COLO668 (cell line): ENCODE measurements around the gene RBBP8NL.

Source experiments
- DNase-seq: peaks from one replicate; lab custom pipeline; 2025; ENCODE audit not compliant: unreplicated experiment; lab: John Stamatoyannopoulos, UW

RBBP8NL gene

DNA sequence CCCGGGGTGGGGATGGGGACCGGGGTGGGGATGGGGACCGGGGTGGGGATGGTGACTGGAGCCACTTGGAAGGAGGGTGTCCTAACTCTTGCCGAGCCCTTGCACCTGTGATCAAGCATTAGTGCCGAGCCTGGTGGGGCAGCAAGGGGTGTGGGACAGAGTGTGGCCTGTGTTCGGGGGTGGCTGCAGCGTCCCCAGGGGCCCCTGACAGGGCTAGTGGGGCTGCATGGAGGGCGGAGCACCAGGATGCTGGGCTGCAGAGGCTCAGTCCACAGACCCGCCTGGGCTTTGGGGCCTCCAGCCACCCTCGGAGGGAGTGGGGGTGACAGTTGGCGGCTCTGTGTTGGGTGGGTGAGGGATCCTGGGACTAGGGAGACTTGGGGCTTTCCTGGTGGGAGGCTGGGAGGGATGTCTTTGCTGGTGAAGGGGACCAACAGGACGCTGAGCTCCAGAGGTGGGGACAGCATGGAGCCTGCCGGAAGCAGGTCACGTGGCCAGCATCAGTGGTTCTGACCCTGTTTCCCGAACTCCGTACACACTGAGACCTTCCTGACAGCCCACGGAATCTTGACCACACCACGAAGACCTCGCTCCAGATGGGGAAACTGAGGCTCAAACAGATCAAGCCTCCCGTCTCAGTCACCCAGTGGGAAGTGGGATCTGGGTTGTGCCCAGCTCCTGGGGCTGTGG, 4.6 kb downstream of the RBBP8NL start:
- DNase-seq = no peak

DNA sequence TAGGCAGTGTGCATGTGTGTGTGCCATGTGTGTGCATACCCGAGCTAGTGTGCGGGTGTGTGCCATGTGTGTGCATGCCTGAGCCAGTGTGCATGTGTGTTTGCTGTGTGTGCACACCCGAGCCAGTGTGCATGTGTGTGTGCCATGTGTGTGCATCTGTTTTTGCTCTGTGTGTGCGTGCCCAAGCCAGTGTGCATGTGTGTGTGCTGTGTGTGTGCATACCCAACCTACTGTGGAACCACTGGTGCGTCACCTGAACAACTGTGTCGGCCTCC, 5.7 kb downstream of the RBBP8NL start:
- no peak for DNase-seq

DNA sequence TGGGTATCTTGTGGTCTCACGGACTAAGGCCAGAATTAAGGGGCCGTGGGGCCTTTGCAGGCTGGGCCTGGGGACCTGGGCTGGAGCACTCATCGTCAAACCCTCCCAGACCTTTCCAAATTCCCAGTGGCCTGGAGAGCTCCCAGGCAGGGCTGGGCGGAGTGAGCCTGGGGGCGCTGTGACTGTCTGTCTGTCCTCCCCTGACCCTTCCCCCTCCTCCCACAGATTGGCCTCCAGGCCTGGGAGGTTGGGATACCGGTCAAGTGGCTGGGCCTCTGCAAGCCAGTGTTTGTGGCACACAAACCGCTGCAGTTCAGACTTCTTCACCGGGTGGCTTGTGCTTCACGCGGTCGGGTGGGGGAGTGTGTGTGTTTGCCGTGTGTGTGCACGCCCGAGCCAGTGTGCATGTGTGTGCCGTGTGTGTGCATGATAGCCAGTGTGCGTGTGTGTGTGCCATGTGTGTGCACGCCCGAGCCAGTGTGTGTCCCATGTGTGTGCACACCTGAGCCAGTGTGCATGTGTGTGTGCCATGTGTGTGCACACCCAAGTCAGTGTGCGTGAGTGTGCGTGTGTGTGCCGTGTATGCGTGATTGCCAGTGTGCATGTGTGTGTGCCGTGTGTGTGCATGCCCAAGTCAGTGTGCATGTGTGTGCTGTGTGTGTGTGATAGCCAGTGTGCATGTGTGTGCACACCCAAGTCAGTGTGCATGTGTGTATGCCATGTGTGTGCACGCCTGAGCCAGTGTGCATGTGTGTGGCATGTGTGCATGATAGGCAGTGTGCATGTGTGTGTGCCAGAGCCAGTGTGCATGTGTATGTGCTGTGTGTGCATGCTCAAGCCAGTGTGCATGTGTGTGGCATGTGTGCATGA, 6.3 kb downstream of the RBBP8NL start:
- no peak for DNase-seq

DNA sequence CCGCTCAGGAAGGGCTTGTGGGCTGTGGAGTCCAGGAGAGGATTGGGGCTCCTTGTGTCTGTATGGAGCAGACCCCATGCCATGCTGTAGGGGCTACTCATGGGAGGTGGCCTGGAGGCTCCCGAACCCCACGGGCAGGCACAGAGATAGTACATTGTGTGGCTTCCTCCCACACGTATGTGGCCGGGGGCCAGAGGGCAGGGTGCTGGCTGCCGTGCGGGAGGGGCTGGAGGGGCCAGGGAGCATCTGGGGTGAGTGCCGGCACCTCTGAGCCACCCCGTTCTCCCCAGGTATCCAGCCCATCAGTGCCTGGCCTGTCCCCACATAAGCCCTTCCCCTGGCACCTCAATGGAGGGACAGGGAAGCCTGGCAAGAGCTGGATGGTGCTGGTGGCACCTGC, 7.6 kb downstream of the RBBP8NL start:
- no peak for DNase-seq

DNA sequence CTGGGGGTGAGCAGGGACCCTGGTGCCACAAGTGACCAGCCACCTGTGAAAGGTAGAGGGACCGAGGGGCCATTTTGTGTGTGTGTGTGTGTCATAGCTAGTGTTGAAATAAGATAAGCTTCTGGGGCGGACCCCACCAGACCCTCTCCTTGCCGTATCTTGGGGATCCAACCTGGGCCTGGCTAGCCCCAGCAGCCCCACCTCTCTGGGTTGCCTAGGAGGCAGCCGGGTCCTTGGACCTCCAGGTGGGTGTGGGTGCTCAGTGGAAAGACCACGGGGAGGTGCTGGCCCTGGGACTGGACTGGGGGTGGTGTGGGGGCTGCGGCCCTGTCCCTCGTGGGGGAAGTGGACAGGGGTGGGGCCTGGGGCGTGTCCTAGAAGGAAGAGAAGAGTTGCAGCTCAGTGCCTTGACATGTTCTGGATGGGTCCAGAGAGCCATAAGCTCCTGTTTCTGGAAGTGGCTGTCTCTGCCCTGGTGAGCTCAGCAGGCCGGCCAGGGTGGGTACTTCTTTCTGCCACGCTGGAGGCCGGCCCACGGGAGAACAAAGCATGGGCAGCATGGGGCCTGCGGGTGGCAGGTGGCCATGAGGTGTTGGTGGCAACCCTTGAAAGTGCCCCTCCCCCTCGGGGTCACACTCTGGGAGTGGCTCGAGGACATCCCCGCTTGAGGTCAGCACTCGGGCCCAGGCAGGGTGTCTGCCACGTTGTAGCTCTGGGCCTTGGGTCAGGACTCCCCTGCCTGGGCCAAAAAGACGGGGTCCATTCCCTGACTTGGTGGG, 8.4 kb downstream of the RBBP8NL start:
- DNase-seq = no peak

DNA sequence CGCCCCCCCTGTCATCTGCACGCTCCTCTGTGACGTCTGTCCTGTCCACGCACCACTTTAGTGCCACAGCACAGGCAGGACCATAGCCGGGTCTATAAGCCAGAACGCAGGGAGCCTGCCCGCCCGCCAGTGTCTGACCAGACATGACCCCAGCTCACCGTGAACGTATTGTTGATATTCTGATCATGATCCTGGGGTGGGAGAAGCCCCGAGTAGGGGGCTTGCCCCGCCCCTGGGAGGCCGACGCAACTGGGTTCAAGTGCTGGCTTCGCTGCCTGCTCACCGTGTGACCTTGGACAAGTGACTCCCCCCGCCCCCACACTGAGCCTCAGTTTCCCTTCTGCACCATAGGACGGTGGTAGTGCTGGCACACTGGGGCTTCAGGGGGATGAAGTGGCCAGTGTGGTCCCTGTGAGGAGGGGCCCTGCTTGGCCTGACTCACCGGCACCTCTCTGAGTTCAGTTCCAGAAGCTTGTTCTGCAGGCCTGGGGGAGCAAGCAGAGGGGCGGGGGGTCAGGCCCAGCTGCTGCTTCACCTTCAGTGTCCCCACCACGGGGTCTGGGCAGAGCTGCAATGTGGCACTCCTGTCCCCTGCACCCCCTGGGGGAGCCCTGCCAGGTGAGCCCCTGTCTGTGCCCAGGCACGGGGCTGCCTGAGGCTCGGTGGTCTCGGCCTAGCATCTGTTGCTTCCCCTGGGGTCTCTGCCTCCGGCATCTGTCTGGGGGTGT, 9.2 kb downstream of the RBBP8NL start:
- no peak for DNase-seq

DNA sequence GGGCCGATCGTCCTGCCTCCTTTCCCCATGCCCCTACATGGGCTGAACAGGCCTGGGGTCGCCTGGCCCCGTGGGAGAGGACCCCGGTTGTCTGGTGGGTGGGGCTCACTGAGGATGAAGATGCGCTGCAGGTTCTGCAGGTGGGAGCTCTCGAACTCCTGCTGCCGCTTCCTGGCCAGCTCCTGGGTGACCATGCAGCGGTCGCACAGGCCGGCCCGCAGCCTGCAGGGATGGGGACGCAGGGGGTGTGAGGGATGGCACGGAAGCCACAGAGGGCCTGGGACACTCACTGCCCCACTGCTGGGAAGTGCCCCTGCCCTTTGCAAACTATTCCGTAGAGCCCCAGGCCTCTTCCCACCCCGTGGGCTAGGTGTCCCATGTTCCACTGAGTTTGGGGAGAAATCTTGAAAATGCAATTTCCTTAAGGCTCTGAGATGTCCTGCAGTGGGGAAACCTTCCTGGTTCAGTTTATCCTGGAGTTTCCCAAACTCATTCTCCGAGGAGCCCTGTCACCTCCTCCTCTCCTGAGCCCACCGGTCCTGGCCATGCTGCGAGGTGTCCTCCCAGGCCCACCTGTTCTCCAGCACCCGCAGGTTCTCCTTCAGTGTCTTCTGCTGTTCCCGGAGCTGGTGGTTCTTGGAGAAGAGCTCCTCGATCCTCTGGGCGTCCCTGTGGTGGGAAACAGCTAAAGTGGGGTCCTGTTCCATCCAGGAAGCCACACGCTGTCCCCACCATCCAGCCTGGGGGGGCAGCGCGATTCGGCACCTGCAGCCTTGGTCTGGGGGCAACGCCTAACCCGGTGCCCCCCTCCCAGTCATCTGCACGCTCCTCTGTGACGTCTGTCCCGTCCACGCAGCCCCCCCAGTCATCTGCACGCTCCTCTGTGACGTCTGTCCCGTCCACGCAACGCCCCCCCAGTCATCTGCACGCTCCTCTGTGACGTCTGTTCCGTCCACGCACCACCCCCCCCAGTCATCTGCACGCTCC, 10.4 kb downstream of the RBBP8NL start:
- DNase-seq = no peak

DNA sequence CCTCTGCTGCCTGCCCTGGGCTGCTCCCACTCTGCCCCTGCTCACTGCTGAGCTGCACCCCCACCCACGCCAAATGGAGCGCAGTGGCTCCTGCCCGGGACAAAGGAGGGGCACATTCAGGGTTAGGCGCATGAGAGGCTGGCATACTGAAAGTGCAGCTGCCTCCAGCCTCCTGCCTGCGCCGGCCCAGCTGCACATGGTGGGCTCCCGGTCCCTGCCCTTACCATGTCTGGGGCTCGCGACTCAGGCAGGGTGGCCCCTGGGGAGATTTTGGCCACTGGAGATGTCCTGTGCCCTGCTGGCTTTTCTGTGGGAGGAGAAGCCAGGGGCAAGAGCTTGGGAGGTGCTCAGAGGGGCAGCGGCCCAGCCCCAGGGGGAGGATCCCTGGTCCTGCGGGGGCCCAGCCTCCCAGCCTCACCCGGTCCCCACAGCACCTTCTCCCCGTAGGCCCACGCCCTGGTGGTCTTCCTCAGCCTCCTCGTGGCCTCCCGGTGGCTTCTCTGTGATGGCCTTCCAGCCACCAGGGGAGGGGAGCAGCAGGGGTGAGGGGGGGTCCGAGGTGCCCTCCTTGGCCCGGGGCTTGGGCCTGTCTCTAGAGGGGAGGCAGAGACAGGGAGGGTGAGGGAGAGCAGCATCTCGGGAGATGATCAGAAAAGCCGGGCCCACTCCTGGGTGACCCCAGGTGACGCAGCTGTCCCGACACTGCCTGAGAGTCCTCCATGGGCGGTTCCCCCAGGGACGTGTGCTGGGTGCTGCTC, 11.8 kb downstream of the RBBP8NL start:
- no peak for DNase-seq

DNA sequence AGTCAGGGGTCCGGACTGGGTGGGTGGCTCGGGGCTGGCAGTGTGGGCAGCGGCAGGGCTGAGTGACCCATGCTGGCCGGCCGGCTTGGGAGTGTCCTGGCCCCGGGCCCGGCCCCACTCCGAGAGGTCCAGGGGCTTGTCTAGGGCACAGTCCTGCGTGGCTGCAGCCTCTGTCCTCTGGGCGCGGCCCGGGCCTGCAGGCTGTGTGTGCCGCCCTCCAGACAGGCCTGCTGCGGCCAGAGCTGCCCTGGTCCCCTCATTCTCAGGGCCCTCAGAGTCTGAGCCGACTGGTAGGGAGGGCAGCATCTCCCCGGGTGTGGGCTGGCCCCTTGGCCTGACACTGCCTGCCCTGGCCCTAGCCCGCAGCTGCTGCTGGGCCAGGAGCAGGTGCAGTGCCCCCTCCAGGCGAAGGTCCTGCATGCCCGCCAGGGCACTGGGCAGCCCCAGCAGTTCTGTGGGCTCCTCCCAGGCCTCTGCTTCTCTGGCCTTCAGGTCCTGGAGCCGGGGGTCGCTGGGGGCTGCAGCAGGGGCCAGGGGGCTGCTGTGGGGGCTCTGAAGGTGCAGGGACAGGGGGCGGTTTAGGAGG, 13.3 kb downstream of the RBBP8NL start:
- DNase-seq = peak; percentile 42

DNA sequence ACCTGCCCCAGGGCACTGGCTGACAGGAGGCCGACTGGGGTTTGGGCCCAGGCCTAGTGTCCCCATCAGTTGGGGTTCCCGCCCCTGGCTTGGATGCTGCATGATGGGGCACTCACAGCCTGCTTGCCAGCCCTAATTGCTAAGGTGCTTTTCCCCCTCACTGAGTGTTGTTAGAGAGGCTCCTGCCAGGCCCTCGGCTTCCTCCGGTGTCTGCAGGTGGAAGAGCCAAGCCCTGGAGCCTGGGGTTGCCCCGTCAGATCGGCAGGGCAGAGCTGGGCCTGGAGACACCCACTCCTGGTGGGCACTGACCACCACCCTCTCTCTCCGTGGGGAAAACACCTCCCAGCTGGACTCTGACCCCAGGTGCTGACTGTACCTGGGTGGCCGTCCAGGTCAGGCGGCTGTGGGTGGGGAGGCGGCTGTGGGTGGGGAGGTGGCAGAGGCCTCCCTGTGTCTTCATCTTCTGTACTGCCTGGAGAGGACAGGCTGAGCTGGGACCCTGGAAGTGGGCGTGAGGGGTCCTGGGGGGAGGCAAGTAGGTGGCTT, 14.2 kb downstream of the RBBP8NL start:
- DNase-seq = peak; percentile 18

DNA sequence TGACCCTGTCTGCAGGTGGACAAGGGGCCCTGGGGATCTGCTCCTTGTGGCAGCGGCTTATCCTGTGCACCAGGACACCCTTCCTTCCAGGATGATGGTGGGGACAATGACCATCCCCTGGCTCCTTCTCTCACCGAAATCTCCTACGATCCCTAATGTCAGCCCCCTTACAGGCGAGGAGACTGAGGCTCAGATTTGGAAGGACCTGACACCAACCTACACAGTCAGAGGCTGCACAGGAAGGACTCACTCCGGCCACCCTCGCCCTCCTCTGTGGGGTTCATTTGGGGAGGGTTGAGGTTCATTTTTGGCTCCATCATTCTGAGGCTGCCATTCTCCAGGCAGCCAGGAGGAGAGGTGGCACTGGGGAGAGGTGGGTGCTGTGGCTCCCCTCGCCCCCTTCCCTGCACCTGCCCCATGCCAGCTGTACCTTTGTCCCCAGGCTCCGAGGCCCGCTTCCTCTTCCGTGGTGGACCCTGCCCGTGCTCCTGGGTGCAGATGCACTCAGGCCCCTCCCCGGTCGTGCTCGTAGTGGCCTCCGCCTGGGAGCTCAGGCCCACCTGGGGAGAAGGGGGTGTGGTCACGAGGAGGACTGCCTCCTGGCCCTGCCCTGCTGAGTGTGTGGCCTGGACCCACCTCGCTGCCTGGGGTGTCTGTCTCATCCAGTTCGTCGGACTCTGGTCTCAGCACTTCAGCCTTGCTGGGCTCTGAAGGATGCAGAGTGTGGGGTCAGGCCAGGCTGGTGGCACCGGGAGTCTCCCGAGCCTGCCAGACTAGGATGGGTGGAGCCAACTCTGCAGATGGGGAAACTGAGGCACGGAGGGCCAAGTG, 14.9 kb downstream of the RBBP8NL start:
- peak; percentile 95 for DNase-seq

DNA sequence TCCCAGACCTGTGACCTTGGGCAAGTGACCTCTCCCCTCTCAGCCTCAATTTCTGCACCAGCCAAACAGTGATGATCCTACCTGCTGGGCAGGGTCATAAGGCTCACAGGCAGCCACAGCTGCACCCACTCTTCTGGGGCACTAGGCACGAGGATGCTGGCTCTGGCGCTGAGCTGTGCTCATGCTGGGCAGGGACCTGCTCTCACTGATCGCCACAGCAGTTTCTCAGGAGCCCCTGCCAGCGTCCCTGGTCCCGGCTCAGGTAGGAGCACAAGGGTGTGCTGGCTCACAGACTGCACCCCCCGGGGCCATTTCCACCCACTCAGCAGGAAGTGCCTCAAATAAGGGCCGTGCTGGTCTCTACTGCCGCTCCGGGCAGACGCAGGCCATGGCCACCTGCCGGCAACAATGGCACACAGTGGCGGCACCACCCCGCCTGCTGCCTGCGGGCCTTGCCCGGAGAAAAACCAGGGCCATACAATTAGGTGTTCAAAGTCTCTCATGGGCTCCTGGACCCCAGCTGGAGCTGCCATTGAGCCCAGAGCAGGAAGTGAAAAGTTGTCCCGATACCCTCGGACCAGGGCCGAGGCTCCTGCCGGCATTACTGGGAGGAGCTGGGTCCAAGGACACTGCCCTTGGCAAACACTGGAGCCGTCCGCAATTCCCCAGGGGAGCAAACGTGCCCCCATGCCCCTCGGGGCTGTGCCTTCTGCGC, 15.7 kb downstream of the RBBP8NL start:
- peak; percentile 76 for DNase-seq

DNA sequence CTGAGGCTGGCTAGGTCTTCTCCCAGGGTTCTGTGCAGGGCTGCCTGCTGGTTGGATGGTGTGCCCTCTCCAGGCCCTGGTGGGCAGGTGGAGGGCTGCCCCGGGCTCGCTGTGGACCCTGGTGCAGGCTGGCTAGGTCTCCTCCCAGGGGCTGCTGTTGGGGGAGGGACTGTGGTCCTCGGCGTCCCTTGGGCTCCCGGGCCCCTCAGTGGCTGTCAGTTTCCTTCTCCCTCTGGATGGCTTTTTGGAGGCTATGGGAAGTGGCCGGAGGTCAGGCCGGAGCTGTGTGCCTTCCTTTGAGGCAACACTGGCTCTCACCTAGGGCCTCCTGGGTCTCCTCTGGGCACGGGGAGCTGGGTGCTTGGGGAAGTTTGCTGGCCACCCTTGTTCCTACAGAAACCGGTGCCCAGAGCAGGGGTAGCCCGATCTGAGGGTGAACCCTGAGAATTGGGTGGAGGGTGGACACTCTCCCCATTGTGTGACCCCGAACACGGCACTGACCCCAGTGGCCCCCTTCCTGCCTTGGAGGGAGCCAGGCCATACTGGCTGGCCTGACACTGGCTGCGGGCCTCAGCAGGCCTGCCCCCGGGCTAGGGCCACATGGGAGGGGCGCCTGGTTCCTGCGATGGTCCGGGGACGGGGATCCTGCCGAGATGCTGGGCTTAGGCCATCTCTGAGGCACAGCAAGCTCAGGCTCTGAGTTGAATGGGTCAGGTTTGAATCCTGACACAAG, 16.4 kb downstream of the RBBP8NL start:
- DNase-seq = no peak

DNA sequence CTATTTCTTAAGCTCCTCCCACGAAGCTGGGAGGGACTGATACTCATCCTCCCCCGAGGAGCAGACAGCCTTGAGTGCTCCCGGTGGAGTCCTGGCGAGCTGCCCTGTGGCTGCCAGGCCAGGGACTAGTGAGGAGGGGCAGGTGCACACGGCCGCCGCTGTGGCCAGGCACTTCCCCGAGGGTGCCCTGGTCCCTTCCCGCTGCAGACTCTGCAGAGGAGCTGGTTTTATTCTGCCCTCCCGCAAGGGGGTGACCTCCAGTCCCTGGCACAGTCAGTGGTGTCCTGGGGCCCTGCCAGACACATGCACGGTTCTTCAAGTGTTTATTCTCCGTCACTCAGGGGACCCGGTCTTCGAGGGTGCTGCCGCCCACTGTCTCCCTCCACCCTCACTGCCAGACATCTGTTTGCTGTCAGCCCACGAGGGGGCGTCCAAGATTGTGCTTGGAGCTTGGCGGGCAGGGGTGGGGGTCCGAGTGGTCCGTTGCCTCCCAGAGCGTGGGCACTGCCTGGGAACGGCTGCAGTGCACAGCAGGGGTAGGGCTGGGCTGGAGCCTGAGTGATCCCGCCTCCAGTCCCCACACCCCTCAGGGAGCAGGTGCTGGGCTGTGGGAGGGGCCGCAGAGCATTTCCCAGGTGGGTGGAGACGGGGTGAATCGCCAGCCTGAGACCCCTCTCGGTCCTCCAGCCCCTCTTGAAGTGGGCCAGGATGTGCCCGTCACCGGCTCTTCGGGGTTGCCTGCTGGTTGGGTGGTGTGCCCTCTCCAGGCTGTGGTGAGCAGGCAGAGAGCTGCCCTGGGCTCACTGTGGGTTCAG, 17.2 kb downstream of the RBBP8NL start:
- peak; percentile 86 for DNase-seq

DNA sequence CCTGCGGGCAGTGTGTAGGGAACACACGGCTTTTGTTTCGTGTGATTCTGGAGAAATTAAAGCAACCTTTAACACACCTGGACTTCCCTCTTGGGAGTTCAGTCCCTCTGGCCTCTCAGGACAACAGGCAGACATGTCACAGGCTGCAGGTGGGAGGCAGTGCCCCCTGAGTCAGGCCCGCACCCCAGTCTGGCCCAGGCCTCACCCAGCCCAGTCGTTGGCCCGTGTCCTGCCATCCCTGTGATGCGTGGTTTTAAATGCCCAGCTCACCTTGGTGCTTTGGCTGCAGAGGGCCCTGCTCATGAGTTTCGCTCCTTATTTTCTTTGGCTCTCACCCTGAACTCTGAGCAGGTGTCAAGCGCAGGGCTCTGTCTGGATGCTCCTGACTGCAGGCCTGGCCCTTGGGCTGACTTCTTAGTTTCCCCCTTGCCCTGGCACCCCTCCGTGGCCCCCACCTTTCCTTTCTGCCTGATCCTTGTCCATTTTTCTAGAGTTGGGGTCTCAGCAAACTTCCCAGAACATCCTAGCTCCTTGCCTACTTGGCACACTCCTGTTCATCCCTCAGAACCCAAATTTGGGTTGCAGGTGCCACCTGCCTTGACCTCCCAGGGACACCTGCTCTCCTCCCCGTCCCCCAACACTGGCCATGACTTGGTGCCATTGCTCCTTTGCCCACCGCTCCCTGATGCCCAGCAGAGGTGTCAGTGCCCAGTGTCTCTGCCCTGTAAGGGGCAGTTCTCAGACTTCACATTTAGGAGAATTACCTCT, 18.1 kb downstream of the RBBP8NL start:
- DNase-seq = no peak
